Left ventricle myocardium inferior (tissue), 1 donor: ENCODE measurements around the gene B4GALNT1. TPM values are rescaled to one million over a fixed set of nuclear protein-coding genes. Genes with fewer than 3 reads are reported as not detected.
A peak's percentile ranks its signal among the peaks of the same experiment; 100 is the strongest.

Source experiments
- DNase-seq: peaks from one replicate; pipeline ENCODE4 v3.0.0-alpha.2; 2020
- H3K27ac ChIP-seq: fragments of 200-600 bp; replicated peaks from 2 replicates; pipeline ENCODE4 v1.8.0; 2021
- H3K27me3 ChIP-seq: fragments of 200-600 bp; 2 replicates; pipeline ENCODE4 v1.8.0; 2021; ENCODE audit warnings: low read depth
- H3K36me3 ChIP-seq: fragments of 200-600 bp; 2 replicates; pipeline ENCODE4 v1.8.0; 2021
- H3K4me1 ChIP-seq: fragments of 200-600 bp; 2 replicates; pipeline ENCODE4 v1.8.0; 2021
- H3K4me3 ChIP-seq: fragments of 200-600 bp; 2 replicates; pipeline ENCODE4 v1.8.0; 2021; ENCODE audit warnings: mild to moderate bottlenecking, moderate library complexity
- H3K9me3 ChIP-seq: fragments of 200-600 bp; replicated peaks from 2 replicates; pipeline ENCODE4 v1.8.0; 2021
- intact Hi-C: fragments of 100-400 bp; cut with micrococcal nuclease; formaldehyde crosslinking; loops from one replicate; pipeline ENCODE4 v1.11.0; 2022
- total RNA-seq: library from RNA; stranded (reverse); fragmentation: NEBNext Ultra II Directional; extraction: Animal tissue kit (Norgen Biotek cat#: 25700); gene quantifications from one replicate; pipeline ENCODE4 v1.2.1, GENCODE V29; 2021
- TF ChIP-seq, protein P1 (sequence below): fragments of 200-600 bp; IDR thresholded peaks from 2 replicates; pipeline ENCODE4 v1.8.0; 2021; ENCODE audit warnings: antibody characterized with exemption, mild to moderate bottlenecking, borderline replicate concordance
- donor health status: DM: no; HTN: yes; CAD: no; lungs with severe emphysema.

B4GALNT1 gene
- total RNA-seq, 1 donor from 2014 or later: 4.7 TPM

DNA sequence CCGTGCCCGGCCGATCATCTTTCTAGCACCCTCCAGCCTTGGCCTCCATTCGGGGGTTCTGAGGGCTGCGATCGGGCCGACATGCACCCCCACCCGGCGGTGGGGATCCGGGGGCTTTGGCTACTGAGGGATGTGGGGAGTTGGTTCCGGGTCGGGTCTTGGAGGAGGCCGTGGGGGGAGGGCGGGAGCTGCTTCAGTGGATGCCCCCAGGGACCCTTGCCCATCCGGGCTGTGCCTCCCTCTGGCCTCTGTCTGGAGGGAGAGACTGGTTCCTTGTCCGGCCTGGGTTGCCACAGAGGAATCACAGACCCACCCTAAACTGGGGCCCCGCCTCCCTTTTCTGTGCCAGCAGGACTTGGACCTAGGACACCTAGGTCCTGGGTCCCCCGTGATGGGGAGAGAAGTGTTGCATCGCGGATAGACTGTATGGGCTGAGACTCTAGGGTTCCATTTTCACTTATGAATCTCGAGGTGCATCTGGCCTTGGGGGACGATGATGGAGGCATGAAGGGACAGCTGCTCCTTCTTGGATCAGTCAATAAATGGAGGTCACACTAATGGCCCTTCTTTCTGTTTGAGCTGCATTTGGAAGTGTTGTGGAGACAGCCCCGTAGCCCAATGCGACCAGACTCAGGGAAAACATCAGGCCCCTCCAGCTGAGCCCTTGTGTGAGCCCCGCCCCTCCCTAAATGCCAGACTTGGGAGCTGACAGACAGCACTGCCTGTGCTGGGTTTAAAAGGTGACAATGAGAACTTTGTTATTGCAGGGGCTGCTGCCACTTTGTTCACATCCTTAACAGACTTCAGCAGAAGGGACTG, 27.8 kb downstream of the B4GALNT1 start:
- Histone ChIP-seq H3K4me1 (peaks cover 70% of the 10 kb centered on the region), H3K27me3 (no peaks in the 10 kb centered on the region), H3K4me3 (peak overlapping the region; percentile 83), H3K9me3 (no peaks in the 10 kb centered on the region), H3K27ac (peak overlapping the region; percentile 92), H3K36me3 (peaks cover 32% of the 10 kb centered on the region)
- TF ChIP-seq, protein P1, sequence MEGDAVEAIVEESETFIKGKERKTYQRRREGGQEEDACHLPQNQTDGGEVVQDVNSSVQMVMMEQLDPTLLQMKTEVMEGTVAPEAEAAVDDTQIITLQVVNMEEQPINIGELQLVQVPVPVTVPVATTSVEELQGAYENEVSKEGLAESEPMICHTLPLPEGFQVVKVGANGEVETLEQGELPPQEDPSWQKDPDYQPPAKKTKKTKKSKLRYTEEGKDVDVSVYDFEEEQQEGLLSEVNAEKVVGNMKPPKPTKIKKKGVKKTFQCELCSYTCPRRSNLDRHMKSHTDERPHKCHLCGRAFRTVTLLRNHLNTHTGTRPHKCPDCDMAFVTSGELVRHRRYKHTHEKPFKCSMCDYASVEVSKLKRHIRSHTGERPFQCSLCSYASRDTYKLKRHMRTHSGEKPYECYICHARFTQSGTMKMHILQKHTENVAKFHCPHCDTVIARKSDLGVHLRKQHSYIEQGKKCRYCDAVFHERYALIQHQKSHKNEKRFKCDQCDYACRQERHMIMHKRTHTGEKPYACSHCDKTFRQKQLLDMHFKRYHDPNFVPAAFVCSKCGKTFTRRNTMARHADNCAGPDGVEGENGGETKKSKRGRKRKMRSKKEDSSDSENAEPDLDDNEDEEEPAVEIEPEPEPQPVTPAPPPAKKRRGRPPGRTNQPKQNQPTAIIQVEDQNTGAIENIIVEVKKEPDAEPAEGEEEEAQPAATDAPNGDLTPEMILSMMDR: no peak
- peak; percentile 55 for DNase-seq
- intact Hi-C loops: no loop called here

DNA sequence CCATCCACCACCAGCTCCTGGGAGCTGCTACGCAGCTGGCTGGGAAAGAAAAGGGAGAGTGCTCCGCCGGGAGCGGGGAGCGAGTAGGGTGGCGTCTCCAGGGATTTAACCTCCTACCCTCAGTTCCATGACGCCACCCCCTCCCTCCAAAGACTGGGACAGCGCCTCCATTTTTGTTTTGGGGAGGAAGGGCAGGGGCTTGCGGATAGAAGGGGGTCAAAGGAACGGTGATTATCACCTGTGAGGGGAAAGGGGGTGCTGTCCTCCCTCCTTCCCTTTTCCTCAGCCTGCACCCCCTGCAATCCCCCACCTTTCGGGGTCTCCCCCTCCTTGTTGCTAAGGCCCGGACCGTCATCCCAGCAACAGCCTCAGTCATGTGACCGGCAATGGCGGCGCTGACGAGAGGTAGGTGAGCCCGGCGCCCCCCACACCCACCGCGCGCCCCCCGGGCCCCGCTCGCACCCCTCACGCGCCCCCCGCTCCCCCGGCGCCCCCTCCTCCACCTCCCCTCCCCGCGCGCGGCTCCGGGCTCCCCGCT, 28.5 kb downstream of the B4GALNT1 start, which contains the start of gene DTX3:
DTX3 (plus strand) TSS at position 371 of the 538 bp plus-strand sequence. CDS start 1,694 bp downstream, outside the sequence.
- Histone ChIP-seq H3K4me1 (peaks cover 64% of the 10 kb centered on the region), H3K36me3 (peaks cover 39% of the 10 kb centered on the region), H3K27ac (peak within 1 kb of the TSS; percentile 92), H3K27me3 (no peaks in the 10 kb centered on the region), H3K4me3 (peak within 1 kb of the TSS; percentile 83), H3K9me3 (no peaks in the 10 kb centered on the region)
- no peak for DNase-seq
- TF ChIP-seq, protein P1: no peak
- intact Hi-C loops: no loop called here

DNA sequence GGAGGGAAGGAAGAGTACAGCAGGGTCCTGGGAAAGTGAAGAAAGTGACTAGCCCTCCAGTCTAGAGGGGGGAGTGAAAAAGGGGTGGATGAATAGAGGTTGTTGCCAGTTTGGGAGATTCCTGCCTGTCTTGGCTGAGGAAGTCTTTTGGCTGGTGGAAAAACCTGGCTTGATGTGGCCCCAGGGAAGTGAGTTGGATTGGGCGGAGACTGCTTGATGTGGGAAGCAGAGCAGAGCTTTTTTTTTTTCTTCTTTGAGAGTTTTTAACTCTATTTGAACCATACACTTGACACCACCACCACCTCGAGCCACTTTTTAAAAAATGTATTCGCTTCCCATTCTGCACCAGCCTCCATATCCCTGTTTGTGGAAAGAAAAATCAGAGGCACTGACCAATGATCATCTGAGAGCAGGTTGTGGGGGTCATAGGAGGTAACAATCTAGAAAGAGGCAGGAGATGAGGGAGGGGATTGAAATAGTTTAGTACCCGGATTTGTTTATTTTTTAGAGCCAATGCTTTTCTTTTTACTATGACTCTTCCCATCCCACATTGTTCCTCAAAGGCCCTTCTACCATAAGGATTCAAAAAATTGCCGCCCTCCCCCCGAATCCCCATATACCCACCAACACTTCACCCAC, 29.1 kb downstream of the B4GALNT1 start:
- DNase-seq: peak; percentile 54
- Histone ChIP-seq H3K27ac (peak overlapping the region; percentile 92), H3K36me3 (peaks cover 45% of the 10 kb centered on the region), H3K4me1 (peaks cover 58% of the 10 kb centered on the region), H3K9me3 (no peaks in the 10 kb centered on the region), H3K4me3 (peak overlapping the region; percentile 83), H3K27me3 (no peaks in the 10 kb centered on the region)
- intact Hi-C loops: no loop called here
- TF ChIP-seq, protein P1: no peak

DNA sequence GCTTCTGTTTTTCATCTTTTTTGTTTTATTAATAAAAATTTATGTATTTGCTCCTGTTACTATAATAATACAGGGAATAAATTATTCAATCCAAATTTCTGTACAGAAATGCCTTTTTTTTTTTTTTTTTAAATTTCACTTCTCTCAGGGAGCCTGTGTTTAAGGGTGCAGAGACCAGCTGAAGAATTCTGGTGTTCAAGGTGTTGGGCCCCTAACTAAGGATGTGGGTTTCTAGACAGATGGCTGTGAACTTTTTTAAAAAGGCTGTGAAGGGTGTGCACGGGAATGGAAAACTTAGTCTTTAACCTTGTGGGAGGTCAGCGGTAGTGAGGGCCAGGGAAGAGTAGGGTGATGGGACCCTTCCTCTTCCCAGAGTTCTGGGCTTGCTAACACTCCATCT, 29.7 kb downstream of the B4GALNT1 start:
- Histone ChIP-seq H3K27me3 (no peaks in the 10 kb centered on the region), H3K36me3 (peaks cover 46% of the 10 kb centered on the region), H3K4me1 (peaks cover 52% of the 10 kb centered on the region), H3K4me3 (peak overlapping the region; percentile 83), H3K27ac (peak overlapping the region; percentile 92), H3K9me3 (no peaks in the 10 kb centered on the region)
- intact Hi-C loops: no loop called here
- TF ChIP-seq, protein P1: no peak
- DNase-seq: no peak

DNA sequence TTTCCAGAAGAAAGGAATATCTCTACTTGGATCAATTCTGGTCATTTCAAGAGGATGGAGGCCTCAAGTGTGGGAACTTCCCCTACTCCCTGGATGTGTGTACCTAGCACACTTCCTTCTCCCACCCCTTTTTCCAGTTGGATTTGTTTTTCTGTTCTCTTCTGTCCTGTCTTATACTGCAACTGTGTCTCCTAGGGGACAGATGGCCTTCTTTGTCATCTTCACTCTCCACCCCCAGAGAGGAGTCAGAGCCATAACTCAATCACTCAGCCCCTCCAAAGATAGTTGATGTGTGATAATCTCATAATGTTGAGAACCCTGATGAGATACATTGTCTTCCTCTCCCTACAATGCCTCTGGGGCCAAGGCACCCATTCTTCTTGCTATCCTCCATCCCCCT, 30.5 kb downstream of the B4GALNT1 start:
- Histone ChIP-seq H3K27ac (peak overlapping the region; percentile 92), H3K4me3 (no peak overlapping the region), H3K27me3 (no peaks in the 10 kb centered on the region), H3K36me3 (peaks cover 52% of the 10 kb centered on the region), H3K4me1 (peaks cover 44% of the 10 kb centered on the region), H3K9me3 (no peaks in the 10 kb centered on the region)
- TF ChIP-seq, protein P1: no peak
- DNase-seq: no peak
- intact Hi-C loops: no loop called here
